Body of pancreas (tissue), 4 donors: ENCODE data around the gene THY1. TPM values are rescaled to one million over a fixed set of nuclear protein-coding genes. Genes with fewer than 3 reads are reported as not detected.

ENCODE experiments used
- ATAC-seq: fragments of 150-250 bp; one replicate; pipeline ENCODE4 v1.9.1; 2016
- DNase-seq, 4 donors: peaks; one replicate each; pipeline ENCODE4 v3.0.0-alpha.2; 2019
- H3K27ac ChIP-seq, 4 donors: fragments of 200-600 bp; sonication (generic); 1 replicate in 3 of 4; 2 replicates in 1 of 4; pipeline versions ENCODE4 v1.5.1 to v1.6.1; 2016 to 2019; ENCODE audit warnings: mild to moderate bottlenecking in 1 of 4, mixed read lengths in 1 of 4, moderate library complexity in 1 of 4
- H3K27me3 ChIP-seq, 2 donors: fragments of 200-600 bp; sonication (generic); one replicate each; pipeline ENCODE4 v1.6.0; 2016; ENCODE audit warnings: mild to moderate bottlenecking in 1 of 2
- H3K36me3 ChIP-seq, 2 donors: fragments of 200-600 bp; sonication (generic); replicated peaks in 1 of 2; 2 replicates each; pipeline ENCODE4 v1.5.1; 2016; ENCODE audit warnings: low read depth in 2 of 2; ENCODE audit not compliant: insufficient read depth in 1 of 2
- H3K4me1 ChIP-seq: fragments of 200-600 bp; sonication (generic); one replicate; pipeline ENCODE4 v1.6.0; 2016
- H3K4me3 ChIP-seq, 2 donors: fragments of 200-600 bp; sonication (generic); 1 replicate in 1 of 2; 2 replicates in 1 of 2; pipeline ENCODE4 v1.5.1; 2016 to 2019
- H3K9me3 ChIP-seq, 3 donors: fragments of 200-600 bp; sonication (generic); 1 replicate in 2 of 3; 2 replicates in 1 of 3; pipeline ENCODE4 v1.5.1; 2016
- POLR2A ChIP-seq, 3 donors: fragments of 450-650 bp; IDR thresholded peaks; one replicate each; pipeline ENCODE4 v1.6.1; 2016; ENCODE audit warnings: antibody characterized with exemption in 3 of 3, mild to moderate bottlenecking in 2 of 3
- WGBS, 2 donors: methylation state at CpG; one replicate each; pipeline ENCODE4 v1.1.5; 2017; 5-methylcytosine and 5-hydroxymethylcytosine counted together
- intact Hi-C: fragments of 100-400 bp; cut with DNase I; formaldehyde crosslinking; loops from one replicate; pipeline ENCODE4 v1.15.1; 2023
- total RNA-seq, 2 donors: library from RNA; depleted of rRNA; stranded (reverse); fragments of >200 nt; gene quantifications; one replicate each; pipeline ENCODE4 v1.1.0, GENCODE V29; 2016
- TF ChIP-seq, protein P1 (sequence below), 7 experiments: fragments of 450-650 bp in 4 of 7; fragments of 200-600 bp in 3 of 7; sonication (generic) in 3 of 7; IDR thresholded peaks; one replicate each; pipeline ENCODE4 v1.5.1; 2016 to 2019; ENCODE audit warnings: antibody characterized with exemption in 7 of 7

THY1 gene
- total RNA-seq, 2 donors from 2014 or later: 6.9 to 9.9 TPM

DNA sequence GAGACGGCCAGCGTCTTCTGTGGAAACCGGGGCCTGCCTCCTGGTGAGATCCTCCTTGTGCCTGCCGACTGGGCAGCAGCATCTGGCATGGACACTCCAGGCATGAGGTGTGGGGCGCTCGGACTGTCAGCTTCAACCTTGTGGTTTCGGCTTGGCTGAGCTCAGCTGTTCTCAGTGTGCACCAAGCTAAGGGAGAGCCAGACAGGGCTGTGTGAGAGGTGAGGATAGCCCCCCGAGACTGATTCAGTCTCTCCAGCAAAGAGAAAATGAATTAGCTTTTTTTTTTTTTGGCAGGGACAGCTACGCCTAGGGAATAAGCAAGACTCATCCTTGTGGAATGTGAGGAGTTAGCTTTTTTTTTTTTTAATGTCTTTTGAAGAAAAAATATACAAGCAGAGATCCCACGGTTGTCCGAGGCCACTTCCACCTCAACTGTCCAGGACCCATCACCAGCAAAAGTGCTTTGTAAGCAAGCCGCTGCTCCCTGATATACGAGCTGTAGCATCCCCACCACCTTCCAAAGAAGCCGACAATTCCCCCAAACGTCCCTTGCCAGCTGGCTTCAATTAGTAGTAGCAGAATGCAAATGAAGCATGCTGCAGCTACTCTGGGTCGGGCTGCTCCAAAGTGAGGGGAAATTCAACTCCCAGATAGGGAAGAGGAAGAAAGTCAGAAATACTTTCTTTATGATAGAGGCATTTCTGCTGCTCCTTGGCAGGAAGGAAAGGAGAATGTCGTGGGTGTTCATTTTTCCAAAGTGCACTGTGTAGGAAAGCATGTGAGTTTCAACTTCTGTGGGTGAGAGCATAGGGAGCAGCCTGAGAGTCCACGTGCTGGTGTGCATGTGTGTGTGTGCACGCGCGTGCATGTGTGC lies 9.7 kb upstream of the THY1 start:
- Histone ChIP-seq H3K27ac (peak overlapping the region in 1 of 4 donors; percentile 16), H3K4me1 (no peaks in the 10 kb centered on the region), H3K27me3 (no peaks in the 10 kb centered on the region), H3K36me3 (no peaks in the 10 kb centered on the region), H3K9me3 (no peaks in the 10 kb centered on the region), H3K4me3 (no peak overlapping the region)
- DNase-seq (peak in 1 of 4 donors; percentile 41), ATAC-seq (peak; percentile 48)
- 40 to 47% methylated on average over 17 to 21 of the region's 21 CpGs for WGBS, 2 donors
- no peak for TF ChIP-seq POLR2A (IDR thresholded peaks at IDR 0.05)
- TF ChIP-seq, protein P1, sequence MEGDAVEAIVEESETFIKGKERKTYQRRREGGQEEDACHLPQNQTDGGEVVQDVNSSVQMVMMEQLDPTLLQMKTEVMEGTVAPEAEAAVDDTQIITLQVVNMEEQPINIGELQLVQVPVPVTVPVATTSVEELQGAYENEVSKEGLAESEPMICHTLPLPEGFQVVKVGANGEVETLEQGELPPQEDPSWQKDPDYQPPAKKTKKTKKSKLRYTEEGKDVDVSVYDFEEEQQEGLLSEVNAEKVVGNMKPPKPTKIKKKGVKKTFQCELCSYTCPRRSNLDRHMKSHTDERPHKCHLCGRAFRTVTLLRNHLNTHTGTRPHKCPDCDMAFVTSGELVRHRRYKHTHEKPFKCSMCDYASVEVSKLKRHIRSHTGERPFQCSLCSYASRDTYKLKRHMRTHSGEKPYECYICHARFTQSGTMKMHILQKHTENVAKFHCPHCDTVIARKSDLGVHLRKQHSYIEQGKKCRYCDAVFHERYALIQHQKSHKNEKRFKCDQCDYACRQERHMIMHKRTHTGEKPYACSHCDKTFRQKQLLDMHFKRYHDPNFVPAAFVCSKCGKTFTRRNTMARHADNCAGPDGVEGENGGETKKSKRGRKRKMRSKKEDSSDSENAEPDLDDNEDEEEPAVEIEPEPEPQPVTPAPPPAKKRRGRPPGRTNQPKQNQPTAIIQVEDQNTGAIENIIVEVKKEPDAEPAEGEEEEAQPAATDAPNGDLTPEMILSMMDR (IDR thresholded peaks at IDR 0.05): no peak
- intact Hi-C loops: no loop called here

DNA sequence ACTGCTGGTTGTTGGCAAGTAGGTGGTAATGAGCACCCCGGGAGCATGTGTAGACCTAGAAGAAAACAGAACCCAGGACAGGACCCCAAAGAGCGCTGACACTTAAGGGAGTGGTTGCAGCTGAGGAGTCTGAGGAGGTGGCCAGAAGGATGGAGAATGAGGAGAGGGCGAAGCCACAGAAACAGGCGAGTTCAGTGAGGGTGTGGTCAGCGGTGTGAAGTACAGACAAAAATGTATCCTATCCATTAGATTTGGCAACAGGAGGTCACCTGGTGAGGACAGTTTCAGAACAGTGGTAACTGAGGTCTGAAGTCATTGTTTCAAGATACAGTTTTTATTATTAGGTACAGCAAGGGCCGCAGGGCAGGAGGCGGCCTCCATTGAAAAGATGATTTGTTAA lies 8.6 kb upstream of the THY1 start:
- Histone ChIP-seq H3K4me1 (no peaks in the 10 kb centered on the region), H3K4me3 (no peak overlapping the region), H3K9me3 (no peaks in the 10 kb centered on the region), H3K27ac (no peak overlapping the region), H3K36me3 (no peaks in the 10 kb centered on the region), H3K27me3 (no peaks in the 10 kb centered on the region)
- DNase-seq (no peak), ATAC-seq (no peak)
- TF ChIP-seq POLR2A (IDR thresholded peaks at IDR 0.05): no peak
- intact Hi-C loops: no loop called here
- 71 to 77% methylated on average over 7 of the region's 7 CpGs for WGBS, 2 donors

DNA sequence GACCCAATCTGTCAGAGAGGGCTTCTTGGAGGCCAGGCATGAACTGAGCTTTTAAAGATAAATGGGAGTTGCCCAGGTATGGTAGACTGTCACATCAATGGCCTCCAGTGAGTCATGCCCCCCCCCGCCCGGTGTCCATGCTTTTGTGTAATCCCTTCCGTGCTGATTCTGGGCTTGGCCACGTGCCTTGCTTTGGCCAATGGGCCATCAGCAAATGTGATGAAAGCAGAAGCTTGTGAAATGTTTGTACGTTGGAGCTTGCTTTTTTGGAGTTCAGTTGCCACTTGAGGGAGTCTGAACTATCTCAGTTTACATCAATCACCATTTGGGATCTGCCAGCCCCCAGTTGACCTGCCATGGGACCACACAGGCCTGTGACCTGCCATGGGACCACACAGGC lies 4.3 kb upstream of the THY1 start:
- no peak for ATAC-seq
- H3K27me3 ChIP-seq: no peaks in the 10 kb centered on the region
- intact Hi-C loops: no loop called here
- no peaks in the 10 kb centered on the region for H3K36me3 ChIP-seq
- TF ChIP-seq POLR2A (IDR thresholded peaks at IDR 0.05): no peak
- TF ChIP-seq, protein P1 (IDR thresholded peaks at IDR 0.05): no peak
- peaks cover 4% of the 10 kb centered on the region for H3K4me1 ChIP-seq
- no peak overlapping the region for H3K4me3 ChIP-seq
- H3K27ac ChIP-seq: no peak overlapping the region
- H3K9me3 ChIP-seq: no peaks in the 10 kb centered on the region
- DNase-seq: no peak
- WGBS, 2 donors: 81 to 82% methylated on average over 5 of the region's 5 CpGs

DNA sequence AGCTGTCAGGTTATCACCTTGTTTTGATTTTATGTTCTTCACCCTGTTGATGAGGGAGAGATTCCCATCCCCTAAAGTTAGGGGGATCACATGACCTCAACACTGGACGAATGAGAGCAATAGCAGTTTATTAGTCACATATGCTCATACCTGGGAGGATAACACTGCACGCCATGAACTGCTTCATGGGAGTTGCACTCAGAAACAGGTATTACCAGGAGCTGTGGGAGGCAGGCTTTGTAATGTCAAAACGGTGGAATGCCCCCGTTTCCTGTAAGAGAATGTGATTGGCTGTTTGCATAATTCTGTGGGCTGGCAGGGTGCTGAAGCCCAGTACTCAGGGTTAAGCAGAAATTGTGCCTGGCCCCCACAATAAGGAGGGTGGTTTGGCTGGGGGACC lies 3.2 kb upstream of the THY1 start:
- Histone ChIP-seq H3K27me3 (no peaks in the 10 kb centered on the region), H3K27ac (no peak overlapping the region), H3K4me3 (no peak overlapping the region), H3K4me1 (peaks cover 11% of the 10 kb centered on the region), H3K9me3 (no peaks in the 10 kb centered on the region), H3K36me3 (no peaks in the 10 kb centered on the region)
- no peak for ATAC-seq
- no peak for TF ChIP-seq POLR2A (IDR thresholded peaks at IDR 0.05)
- TF ChIP-seq, protein P1 (IDR thresholded peaks at IDR 0.05): no peak
- 68 to 70% methylated on average over 4 of the region's 4 CpGs for WGBS, 2 donors
- DNase-seq: no peak
- intact Hi-C loops: no loop called here

DNA sequence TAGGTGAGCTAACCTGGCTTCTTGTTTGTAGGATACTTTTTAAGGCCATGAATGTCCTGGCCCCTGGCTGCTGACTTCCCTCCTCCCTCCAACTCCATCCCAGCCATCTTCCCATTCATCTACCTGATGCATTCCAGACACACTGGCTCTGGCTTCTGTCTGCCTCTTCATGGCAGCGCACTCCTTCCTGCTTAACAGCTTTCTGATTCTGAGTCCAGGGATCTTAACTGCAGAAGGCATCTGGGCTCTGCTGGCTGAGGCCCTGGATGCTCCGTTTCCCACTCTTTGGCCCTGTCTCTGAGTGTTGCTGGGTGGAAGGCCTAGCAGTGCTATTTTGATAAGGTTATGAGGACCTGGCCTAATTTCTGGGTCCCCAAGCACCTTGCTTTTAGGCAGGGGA lies 1.8 kb upstream of the THY1 start:
- no peaks in the 10 kb centered on the region for H3K36me3 ChIP-seq
- ATAC-seq (no peak), DNase-seq (no peak)
- intact Hi-C loops: no loop called here
- 88 to 97% methylated on average over 2 of the region's 2 CpGs for WGBS, 2 donors
- H3K27ac ChIP-seq: no peak overlapping the region
- H3K9me3 ChIP-seq: no peaks in the 10 kb centered on the region
- H3K27me3 ChIP-seq: no peaks in the 10 kb centered on the region
- no peak overlapping the region for H3K4me3 ChIP-seq
- H3K4me1 ChIP-seq: peaks cover 11% of the 10 kb centered on the region
- TF ChIP-seq POLR2A (IDR thresholded peaks at IDR 0.05): no peak
- TF ChIP-seq, protein P1 (IDR thresholded peaks at IDR 0.05): no peak
